NCI-H446 (cell line): Measurements from ENCODE around the gene HINFP.
A peak's percentile ranks its signal among the peaks of the same experiment; 100 is the strongest.
"Not testable (repeated sequence)": the region's sequence is repeated elsewhere in the genome, so short reads cannot be mapped to it uniquely, and the experiment has no call there.

Source experiments
- DNase-seq, 2 experiments: peaks; one replicate each; lab custom pipeline; 2025; lab: John Stamatoyannopoulos, UW

HINFP gene

GRCh38 chr11:119117004-119117706 lies 4.2 kb upstream of the HINFP start:
- DNase-seq = no peak

- DNase-seq = no peak
These were observed 3.2 kb upstream of the HINFP start for GRCh38 chr11:119118227-119118626.

- DNase-seq = no peak
These were observed 2.4 kb upstream of the HINFP start for GRCh38 chr11:119118946-119119345.

GRCh38 chr11:119120639-119121007 lies 757 bp upstream of the HINFP start:
- DNase-seq = peak; percentile 51 to 52

- DNase-seq = no peak
These were observed 388 bp downstream of the HINFP start for GRCh38 chr11:119121811-119122124.

- DNase-seq = no peak
These were observed 4.4 kb downstream of the HINFP start for GRCh38 chr11:119125821-119126220.

- DNase-seq = no peak
These were observed 5.4 kb downstream of the HINFP start for GRCh38 chr11:119126675-119127268.

GRCh38 chr11:119130662-119131061 lies 9.3 kb downstream of the HINFP start:
- no peak for DNase-seq

GRCh38 chr11:119134389-119134978 lies 13.1 kb downstream of the HINFP start:
- peak in 1 of 2 experiments; percentile 24 for DNase-seq

GRCh38 chr11:119139276-119139675 lies 17.9 kb downstream of the HINFP start:
- not testable (repeated sequence) for DNase-seq

GRCh38 chr11:119144825-119145486 lies 23.6 kb downstream of the HINFP start:
- DNase-seq = peak; percentile 13 to 46

GRCh38 chr11:119145551-119145950 lies 24.2 kb downstream of the HINFP start:
- no peak for DNase-seq

GRCh38 chr11:119147604-119148333 lies 26.4 kb downstream of the HINFP start:
- no peak for DNase-seq

GRCh38 chr11:119148720-119149017 lies 27.3 kb downstream of the HINFP start:
- no peak for DNase-seq

GRCh38 chr11:119149018-119149785 lies 27.8 kb downstream of the HINFP start, which contains the start of gene ABCG4:
Gene ABCG4 (plus strand): TSS chr11:119149052. CDS start chr11:119149966, 914 bp downstream.
- no peak for DNase-seq

GRCh38 chr11:119149786-119150275 lies 28.5 kb downstream of the HINFP start:
- no peak for DNase-seq

GRCh38 chr11:119152043-119152442 lies 30.7 kb downstream of the HINFP start:
- no peak for DNase-seq

- no peak for DNase-seq
These were observed 31.2 kb downstream of the HINFP start for GRCh38 chr11:119152604-119153003.

- no peak for DNase-seq
These were observed 31.9 kb downstream of the HINFP start for GRCh38 chr11:119153049-119153818.

GRCh38 chr11:119154178-119154577 lies 32.8 kb downstream of the HINFP start:
- no peak for DNase-seq
